NCI-H2081 treated with DMSO at 0.1 percent for 48 hours (cell line): ENCODE data around the gene KIF25.

Experiments
- DNase-seq: peaks from one replicate; lab custom pipeline; 2025; lab: John Stamatoyannopoulos, UW

KIF25 gene

GRCh38 chr6:168050881-168051586 lies 53.6 kb downstream of the KIF25 start:
- DNase-seq: no peak

- no peak for DNase-seq
These were observed 54.2 kb downstream of the KIF25 start for GRCh38 chr6:168051648-168052047.

- DNase-seq: no peak
These were observed 54.9 kb downstream of the KIF25 start for GRCh38 chr6:168052291-168052891.

- no peak for DNase-seq
These were observed 55.9 kb downstream of the KIF25 start for GRCh38 chr6:168053086-168053956.

- DNase-seq: no peak
These were observed 56.5 kb downstream of the KIF25 start for GRCh38 chr6:168053957-168054471.

GRCh38 chr6:168054765-168055560 lies 57.5 kb downstream of the KIF25 start:
- no peak for DNase-seq

- DNase-seq: no peak
These were observed 58.4 kb downstream of the KIF25 start for GRCh38 chr6:168055696-168056489.

- no peak for DNase-seq
These were observed 59.5 kb downstream of the KIF25 start for GRCh38 chr6:168056892-168057527.

- no peak for DNase-seq
These were observed 60.4 kb downstream of the KIF25 start for GRCh38 chr6:168057836-168058235.

GRCh38 chr6:168058691-168059551 lies 61.5 kb downstream of the KIF25 start:
- DNase-seq: no peak

- peak; percentile 0 for DNase-seq
These were observed 63.1 kb downstream of the KIF25 start for GRCh38 chr6:168060521-168060931.

GRCh38 chr6:168061269-168062210 lies 64.1 kb downstream of the KIF25 start:
- peak; percentile 10 for DNase-seq

- no peak for DNase-seq
These were observed 65.1 kb downstream of the KIF25 start for GRCh38 chr6:168062346-168063289.

GRCh38 chr6:168063431-168063830 lies 66.0 kb downstream of the KIF25 start:
- no peak for DNase-seq

GRCh38 chr6:168064226-168064807 lies 66.8 kb downstream of the KIF25 start:
- no peak for DNase-seq

- no peak for DNase-seq
These were observed 69.7 kb downstream of the KIF25 start for GRCh38 chr6:168067081-168067759.
